ENCODE results near the gene HSD17B3. TPM values are rescaled to one million over a fixed set of nuclear protein-coding genes. Genes with fewer than 3 reads are reported as not detected.
"Not testable (repeated sequence)": the region's sequence is repeated elsewhere in the genome, so short reads cannot be mapped to it uniquely, and the experiment has no call there.

Gene HSD17B3
- total and polyA plus RNA-seq, 7 experiments from 2014 or later: 0.34 to 2.6 (median 1.8) TPM; not detected in 4

DNA sequence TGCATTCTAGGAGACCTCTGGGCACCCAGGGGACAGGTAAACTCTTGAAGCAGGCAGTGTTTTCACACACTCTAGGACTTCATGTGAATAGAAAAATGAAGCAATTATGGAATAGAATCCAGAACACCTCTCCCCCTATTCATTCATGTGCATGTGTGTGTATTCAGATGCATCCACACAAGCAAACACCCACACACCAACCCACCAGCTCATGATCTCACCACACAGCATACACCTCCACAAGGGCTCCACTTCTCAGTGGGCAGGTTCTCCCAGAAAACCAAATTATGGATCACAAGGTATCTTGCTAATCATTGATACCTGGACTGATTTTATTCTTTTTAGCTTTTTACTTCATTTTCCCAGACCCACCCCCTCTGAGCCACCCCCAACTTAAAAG lies 21.2 kb upstream of the HSD17B3 start:
- Mint-ChIP-seq H3K36me3 (peaks cover 0 to 7% (median 0%) of the 10 kb centered on the region in 5 donors), H3K4me1 (no peaks in the 10 kb centered on the region), H3K27me3 (no peaks in the 10 kb centered on the region), H3K27ac (no peak overlapping the region), H3K4me3 (no peak overlapping the region), H3K9me3 (no peaks in the 10 kb centered on the region)
- Histone ChIP-seq H3K9me3 (ENCODE audit: control insufficient read depth in 2 of 3, low read length in 3 of 3) (no peaks in the 10 kb centered on the region), H3K4me3 (ENCODE audit: low read length) (no peak overlapping the region), H3K27ac (ENCODE audit: low read depth, low read length) (no peak overlapping the region), H3K4me1 (ENCODE audit: control insufficient read depth in 2 of 2, insufficient read depth in 2 of 2, low read length in 2 of 2) (no peaks in the 10 kb centered on the region), H3K27me3 (ENCODE audit: control insufficient read depth in 2 of 2, insufficient read depth in 2 of 2, low read length in 2 of 2) (no peaks in the 10 kb centered on the region), H3K36me3 (ENCODE audit: control insufficient read depth in 2 of 3, insufficient read depth in 3 of 3, low read length in 3 of 3) (no peaks in the 10 kb centered on the region)
- intact Hi-C loops (cut with micrococcal nuclease): loop anchor here in 1 of 2 donors (10.0 kb wide), 1 partner anchor 452 kb away; the partner anchor contains the start of gene ZNF510
- no peak for DNase-seq
- ChIA-PET CTCF (no interaction called here), POLR2A (no interaction called here)
- ATAC-seq: no peak

- H3K9me3 Mint-ChIP-seq; H3K9me3 ChIP-seq (ENCODE audit: control insufficient read depth in 2 of 3, low read length in 3 of 3); H3K4me1 Mint-ChIP-seq; H3K4me1 ChIP-seq (ENCODE audit: control insufficient read depth in 2 of 2, insufficient read depth in 2 of 2, low read length in 2 of 2); POLR2A ChIA-PET; H3K27me3 ChIP-seq (ENCODE audit: control insufficient read depth in 2 of 2, insufficient read depth in 2 of 2, low read length in 2 of 2); CTCF ChIA-PET; H3K4me3 Mint-ChIP-seq; ATAC-seq; H3K36me3 ChIP-seq (ENCODE audit: control insufficient read depth in 2 of 3, insufficient read depth in 3 of 3, low read length in 3 of 3); H3K4me3 ChIP-seq (ENCODE audit: low read length); H3K36me3 Mint-ChIP-seq; H3K27ac ChIP-seq (ENCODE audit: low read depth, low read length); H3K27ac Mint-ChIP-seq; DNase-seq; H3K27me3 Mint-ChIP-seq: not testable (repeated sequence)
- intact Hi-C loops (cut with micrococcal nuclease): loop anchor here in 1 of 2 donors (10.0 kb wide), 1 partner anchor 452 kb away; the partner anchor contains the start of gene ZNF510
Observed at GRCh38 chr9:96322736-96323135, 20.8 kb upstream of the HSD17B3 start.

- H3K27ac Mint-ChIP-seq; H3K9me3 Mint-ChIP-seq; H3K36me3 Mint-ChIP-seq; H3K4me1 Mint-ChIP-seq; ATAC-seq; POLR2A ChIA-PET; H3K27ac ChIP-seq (ENCODE audit: low read depth, low read length); H3K27me3 Mint-ChIP-seq; H3K9me3 ChIP-seq (ENCODE audit: control insufficient read depth in 2 of 3, low read length in 3 of 3); DNase-seq; H3K27me3 ChIP-seq (ENCODE audit: control insufficient read depth in 2 of 2, insufficient read depth in 2 of 2, low read length in 2 of 2); H3K4me3 ChIP-seq (ENCODE audit: low read length); H3K4me3 Mint-ChIP-seq; CTCF ChIA-PET; H3K36me3 ChIP-seq (ENCODE audit: control insufficient read depth in 2 of 3, insufficient read depth in 3 of 3, low read length in 3 of 3); H3K4me1 ChIP-seq (ENCODE audit: control insufficient read depth in 2 of 2, insufficient read depth in 2 of 2, low read length in 2 of 2): not testable (repeated sequence)
- intact Hi-C loops (cut with micrococcal nuclease): loop anchor here in 1 of 2 donors (10.0 kb wide), 1 partner anchor 453 kb away; the partner anchor contains the start of gene ZNF510
Observed at GRCh38 chr9:96322210-96322609, 20.2 kb upstream of the HSD17B3 start.

DNA sequence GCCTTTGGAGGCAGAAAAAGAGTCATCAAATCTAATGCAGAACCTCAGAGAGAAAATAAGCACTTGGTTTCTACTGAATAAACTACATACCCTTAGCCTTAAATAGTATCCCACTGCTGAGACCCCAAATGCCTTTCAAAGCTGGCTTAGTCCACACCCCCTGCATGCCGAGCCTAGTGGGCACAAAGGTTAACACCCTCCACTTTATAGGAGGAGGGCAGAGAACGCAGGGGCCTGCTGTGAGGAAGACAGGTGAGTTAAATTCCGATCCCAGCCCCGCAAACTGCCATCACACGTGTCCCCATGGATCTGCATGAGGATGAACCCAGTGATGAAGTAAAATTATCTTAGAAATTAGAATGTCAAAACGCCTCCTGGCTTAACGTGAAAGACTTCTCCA lies 19.5 kb upstream of the HSD17B3 start:
- intact Hi-C loops (cut with micrococcal nuclease): loop anchor here in 1 of 2 donors (10.0 kb wide), 1 partner anchor 453 kb away; the partner anchor contains the start of gene ZNF510

DNA sequence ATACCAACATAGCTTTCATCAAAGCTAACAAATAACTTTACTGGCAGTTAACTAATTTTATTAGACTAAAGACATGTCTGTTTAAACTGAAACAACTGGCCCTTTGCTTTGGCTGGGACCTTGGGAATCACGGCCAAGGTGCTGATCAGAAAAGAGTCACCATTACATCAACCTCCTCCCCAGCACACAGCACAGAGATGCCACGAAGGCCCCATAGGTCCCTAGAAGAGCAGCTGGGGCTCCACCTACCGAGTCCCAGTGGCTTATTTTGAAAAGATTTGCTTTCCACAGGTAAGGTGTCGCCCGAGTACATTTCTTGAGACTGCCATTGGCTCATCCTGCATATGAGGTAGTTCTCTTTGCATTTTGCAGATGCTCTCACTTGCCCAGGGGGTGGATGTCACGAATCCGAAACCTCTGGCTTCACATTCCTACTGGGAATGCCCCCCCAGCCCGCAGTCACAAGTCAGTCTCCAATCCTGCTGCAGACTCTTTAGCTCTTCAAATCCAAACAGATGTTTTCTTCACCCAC lies 18.8 kb upstream of the HSD17B3 start:
- Mint-ChIP-seq H3K9me3 (no peaks in the 10 kb centered on the region), H3K36me3 (peaks cover 0 to 7% (median 0%) of the 10 kb centered on the region in 5 donors), H3K4me1 (peaks cover 0 to 3% (median 0%) of the 10 kb centered on the region in 7 donors), H3K4me3 (no peak overlapping the region), H3K27me3 (peaks cover 0 to 3% (median 0%) of the 10 kb centered on the region in 5 donors), H3K27ac (no peak overlapping the region)
- intact Hi-C loops (cut with micrococcal nuclease): loop anchor here in 1 of 2 donors (10.0 kb wide), 1 partner anchor 454 kb away; the partner anchor contains the start of gene ZNF510
- H3K4me3 ChIP-seq (ENCODE audit: low read length): no peak overlapping the region
- no peaks in the 10 kb centered on the region for H3K27me3 ChIP-seq (ENCODE audit: control insufficient read depth in 2 of 2, insufficient read depth in 2 of 2, low read length in 2 of 2)
- H3K27ac ChIP-seq (ENCODE audit: low read depth, low read length): no peak overlapping the region
- H3K36me3 ChIP-seq (ENCODE audit: control insufficient read depth in 2 of 3, insufficient read depth in 3 of 3, low read length in 3 of 3): no peaks in the 10 kb centered on the region
- H3K4me1 ChIP-seq (ENCODE audit: control insufficient read depth in 2 of 2, insufficient read depth in 2 of 2, low read length in 2 of 2): no peaks in the 10 kb centered on the region
- no peaks in the 10 kb centered on the region for H3K9me3 ChIP-seq (ENCODE audit: control insufficient read depth in 2 of 3, low read length in 3 of 3)
- no peak for DNase-seq
- CTCF ChIA-PET: no interaction called here
- ATAC-seq: no peak
- POLR2A ChIA-PET: no interaction called here

More for the DNA sequence above, 19.5 kb upstream of the HSD17B3 start:
- Mint-ChIP-seq H3K9me3 (no peaks in the 10 kb centered on the region), H3K27me3 (peaks cover 0 to 3% (median 0%) of the 10 kb centered on the region in 5 donors), H3K4me1 (peaks cover 0 to 3% (median 0%) of the 10 kb centered on the region in 7 donors), H3K27ac (no peak overlapping the region), H3K36me3 (peaks cover 0 to 7% (median 0%) of the 10 kb centered on the region in 5 donors), H3K4me3 (no peak overlapping the region)
- CTCF ChIA-PET: no interaction called here
- Histone ChIP-seq H3K9me3 (ENCODE audit: control insufficient read depth in 2 of 3, low read length in 3 of 3) (no peaks in the 10 kb centered on the region), H3K4me3 (ENCODE audit: low read length) (no peak overlapping the region), H3K27ac (ENCODE audit: low read depth, low read length) (no peak overlapping the region), H3K27me3 (ENCODE audit: control insufficient read depth in 2 of 2, insufficient read depth in 2 of 2, low read length in 2 of 2) (no peaks in the 10 kb centered on the region), H3K4me1 (ENCODE audit: control insufficient read depth in 2 of 2, insufficient read depth in 2 of 2, low read length in 2 of 2) (no peaks in the 10 kb centered on the region), H3K36me3 (ENCODE audit: control insufficient read depth in 2 of 3, insufficient read depth in 3 of 3, low read length in 3 of 3) (no peaks in the 10 kb centered on the region)
- POLR2A ChIA-PET: no interaction called here
- DNase-seq: no peak
- ATAC-seq: no peak

DNA sequence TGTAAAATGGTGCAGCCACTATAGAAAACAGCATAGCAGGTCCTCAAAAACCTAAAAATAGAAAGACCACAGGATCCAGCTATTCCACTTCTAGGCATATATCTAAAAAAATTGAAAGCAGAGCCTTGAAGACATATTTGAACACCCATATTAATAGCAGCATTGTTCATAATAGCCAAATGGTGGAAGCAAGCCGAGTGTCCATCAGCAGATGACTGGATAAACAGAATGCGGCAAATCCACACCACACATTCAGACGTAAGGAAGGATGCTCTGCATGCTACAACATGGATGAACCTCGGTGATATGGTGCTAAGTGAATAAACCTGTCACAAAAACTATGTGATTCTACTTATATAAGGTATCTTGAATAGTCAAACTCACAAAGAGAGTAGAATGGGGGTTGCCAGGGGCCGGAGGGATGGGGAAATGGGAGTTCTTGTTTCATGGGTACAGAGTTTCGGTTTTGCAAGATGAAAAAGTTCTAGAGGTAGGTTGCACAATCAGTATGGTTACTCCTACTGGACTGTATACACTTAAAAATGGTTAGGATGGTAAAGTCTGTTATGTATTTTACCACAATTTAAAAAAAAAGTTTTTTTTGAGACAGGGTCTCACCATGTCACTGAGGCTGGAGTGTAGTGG lies 17.1 kb upstream of the HSD17B3 start:
- Mint-ChIP-seq H3K36me3 (peaks cover 0 to 7% (median 0%) of the 10 kb centered on the region in 5 donors), H3K27me3 (peaks cover 0 to 3% (median 0%) of the 10 kb centered on the region in 5 donors), H3K9me3 (peaks cover 0 to 4% (median 0%) of the 10 kb centered on the region in 11 donors), H3K4me3 (no peak overlapping the region), H3K4me1 (peaks cover 0 to 3% (median 0%) of the 10 kb centered on the region in 7 donors), H3K27ac (peak overlapping the region in 1 of 9 donors; percentile 54)
- H3K27me3 ChIP-seq (ENCODE audit: control insufficient read depth in 2 of 2, insufficient read depth in 2 of 2, low read length in 2 of 2): no peaks in the 10 kb centered on the region
- no peak overlapping the region for H3K4me3 ChIP-seq (ENCODE audit: low read length)
- H3K36me3 ChIP-seq (ENCODE audit: control insufficient read depth in 2 of 3, insufficient read depth in 3 of 3, low read length in 3 of 3): no peaks in the 10 kb centered on the region
- H3K27ac ChIP-seq (ENCODE audit: low read depth, low read length): no peak overlapping the region
- intact Hi-C loops (cut with micrococcal nuclease): loop anchor here (5.0 to 10.0 kb wide), 2 partner anchors 1054 to 1637 kb away; no protein-coding TSS in a partner anchor
- DNase-seq: no peak
- H3K4me1 ChIP-seq (ENCODE audit: control insufficient read depth in 2 of 2, insufficient read depth in 2 of 2, low read length in 2 of 2): no peaks in the 10 kb centered on the region
- CTCF ChIA-PET: interaction anchor here (1.9 kb wide), 1 partner anchor 8 kb away, joined by 5 read pairs; no protein-coding TSS in a partner anchor
- POLR2A ChIA-PET: no interaction called here
- H3K9me3 ChIP-seq (ENCODE audit: control insufficient read depth in 2 of 3, low read length in 3 of 3): no peaks in the 10 kb centered on the region
- no peak for ATAC-seq

Measured in naive thymus-derived CD4-positive, alpha-beta T cell (primary cell).